K562 (cell line): Measurements from ENCODE around the gene PTCH2. TPM values are rescaled to one million over a fixed set of nuclear protein-coding genes. Genes with fewer than 3 reads are reported as not detected.

ENCODE experiments used
- BRD9 ChIP-seq: fragments of 450-650 bp; IDR thresholded peaks from 2 replicates; pipeline ENCODE4 v1.6.1; 2018; ENCODE audit warnings: low read depth; ENCODE audit not compliant: partially characterized antibody
- HDAC3 ChIP-seq: fragments of 450-650 bp; IDR thresholded peaks from 2 replicates; pipeline ENCODE4 v1.6.1; 2018; ENCODE audit warnings: borderline replicate concordance, mild to moderate bottlenecking, moderate library complexity; ENCODE audit not compliant: partially characterized antibody
- HDAC6 ChIP-seq: IDR thresholded peaks from 2 replicates; pipeline ENCODE4 v1.6.1; 2012; ENCODE audit warnings: low read depth, mild to moderate bottlenecking, control low read depth, inconsistent platforms, low read length, moderate library complexity
- HSF4 ChIP-seq: fragments of 250-450 bp; sonication (Bioruptor Pico); IDR thresholded peaks from 2 replicates; pipeline ENCODE4 v2.1.2; 2022; ENCODE audit warnings: mild to moderate bottlenecking, moderate library complexity, borderline replicate concordance
- IRF1 ChIP-seq: sonication (generic); formaldehyde crosslinking; IDR thresholded peaks from 2 replicates; pipeline ENCODE4 v1.8.0; 2022; ENCODE audit warnings: missing genetic modification reagents, mild to moderate bottlenecking, borderline replicate concordance
- KDM4B ChIP-seq, 2 experiments: fragments of 450-650 bp in 1 of 2; sonication (generic) in 1 of 2; IDR thresholded peaks; 2 replicates each; pipeline ENCODE4 v1.6.1; 2016 to 2017; ENCODE audit warnings: borderline replicate concordance in 2 of 2, antibody characterized with exemption in 1 of 2, low read depth in 1 of 2, mild to moderate bottlenecking in 1 of 2
- MBD2 ChIP-seq: sonication (generic); IDR thresholded peaks from 2 replicates; pipeline ENCODE4 v1.6.1; 2016; ENCODE audit warnings: low read depth, borderline replicate concordance
- MXD1 ChIP-seq: fragments of 250-450 bp; sonication (Bioruptor Pico); IDR thresholded peaks from 2 replicates; pipeline ENCODE4 v1.8.0; 2021; ENCODE audit warnings: borderline replicate concordance, mild to moderate bottlenecking, moderate library complexity; ENCODE audit not compliant: poor library complexity, severe bottlenecking
- PHF20 ChIP-seq: fragments of 450-650 bp; IDR thresholded peaks from 2 replicates; pipeline ENCODE4 v1.6.1; 2018; ENCODE audit not compliant: partially characterized antibody
- SMAD4 ChIP-seq: fragments of 250-450 bp; sonication (Bioruptor Pico); conservative IDR thresholded peaks from 2 replicates; pipeline ENCODE4 v1.8.0; 2021; ENCODE audit warnings: inconsistent platforms, mild to moderate bottlenecking, moderate library complexity
- TAL1 ChIP-seq: fragments of 450-650 bp; IDR thresholded peaks from 2 replicates; pipeline ENCODE4 v1.6.1; 2016; ENCODE audit warnings: mild to moderate bottlenecking
- ZBTB12 ChIP-seq: fragments of 250-450 bp; sonication (Bioruptor Pico); IDR thresholded peaks from 2 replicates; pipeline ENCODE4 v1.4.0; 2020
- ZFP1 ChIP-seq: fragments of 450-650 bp; formaldehyde crosslinking; IDR thresholded peaks from 2 replicates; pipeline ENCODE4 v1.4.0; 2020; ENCODE audit warnings: mild to moderate bottlenecking, mixed read lengths
- ZNF140 ChIP-seq: fragments of 250-450 bp; sonication (Bioruptor Pico); IDR thresholded peaks from 2 replicates; pipeline ENCODE4 v1.8.0; 2021; ENCODE audit warnings: moderate library complexity, mild to moderate bottlenecking, inconsistent platforms
- ZNF274 ChIP-seq: IDR thresholded peaks from 2 replicates; pipeline ENCODE4 v1.6.1; 2011; ENCODE audit warnings: low read depth, mild to moderate bottlenecking, low read length, moderate library complexity, borderline replicate concordance
- ZNF324 ChIP-seq: fragments of 250-450 bp; sonication (Bioruptor Pico); IDR thresholded peaks from 2 replicates; pipeline ENCODE4 v1.4.0; 2020; ENCODE audit warnings: mild to moderate bottlenecking
- ZNF584 ChIP-seq: fragments of 200-800 bp; sonication (Bioruptor generic); IDR thresholded peaks from 2 replicates; pipeline ENCODE4 v1.6.1; 2016; ENCODE audit warnings: low read depth, mild to moderate bottlenecking, missing genetic modification characterization, missing compliant biosample characterization
- polyA plus RNA-seq, 8 experiments: library from polyadenylated mRNA; depleted of rRNA in 4 of 8; stranded (reverse) in 5 of 8; unstranded in 3 of 8; fragments of >200 nt; fragmentation: Nextera tagmentation in 2 of 8; fragmentation: Illumina TruSeq in 1 of 8; extraction: Ambion mirVana in 2 of 8; extraction: Trizol in 1 of 8; gene quantifications; 2 replicates each; pipeline versions ENCODE4 v1.2.1 to v1.2.3, GENCODE V29; 2011 to 2014; ENCODE audit warnings: inconsistent platforms in 1 of 8, missing spikeins in 1 of 8
- total RNA-seq, 7 experiments: library from RNA; depleted of rRNA in 6 of 7; stranded (reverse); fragments of >200 nt in 6 of 7; fragmentation: Illumina TruSeq in 2 of 7; extraction: Trizol in 2 of 7; gene quantifications; 2 replicates each; pipeline versions ENCODE4 v1.2.1 to v1.2.3, GENCODE V29; 2011 to 2021; ENCODE audit warnings: low replicate concordance in 1 of 7
- TF ChIP-seq, protein P1 (sequence below): fragments of 450-650 bp; IDR thresholded peaks from 2 replicates; pipeline ENCODE4 v1.7.0; 2016; ENCODE audit warnings: borderline replicate concordance
- TF ChIP-seq, protein P2 (sequence below): IDR thresholded peaks from 2 replicates; pipeline ENCODE4 v1.6.1; 2016; ENCODE audit warnings: missing genetic modification characterization, missing compliant biosample characterization

The PTCH2 gene
- total and polyA plus RNA-seq, 9 of the 15 experiments (the other 6 are each of a cell fraction or from before 2014, with no cell fraction given): 0.15 to 27.3 (median 0.48) TPM; not detected in 1

GRCh38 chr1:44775078-44775929, 67.7 kb downstream of the PTCH2 start, which contains the start of gene RPS8 (continued):
- TF ChIP-seq ZBTB12 (CRISPR knock-in tag) (peak; percentile 99), ZNF140 (no peak), ZFP1 (CRISPR knock-in tag) (no peak), HDAC6 (0 out of 2 replicates have a peak, but pooled peaks have one; percentile 53), IRF1 (CRISPR knock-in tag) (peak; percentile 78), MBD2 (peak; percentile 94), HSF4 (CRISPR knock-in tag) (0 out of 2 replicates have a peak, but pooled peaks have one; percentile 4), SMAD4 (CRISPR knock-in tag) (peak; percentile 76), ZNF274 (no peak), MXD1 (peak; percentile 72), ZNF584 (CRISPR knock-in tag) (peak; percentile 83; the same call in 1 of the 2 replicates), HDAC3 (peak; percentile 53), TAL1 (peak; percentile 50; the same call in 1 of the 2 replicates), ZNF324 (CRISPR knock-in tag) (0 out of 2 replicates have a peak, but pooled peaks have one; percentile 4), BRD9 (peak; percentile 98), KDM4B (IDR thresholded peaks at IDR 0.05; ENCODE audit: borderline replicate concordance in 2 of 2, low read depth in 1 of 2) (peak; percentile 65 to 71; a peak in 3 of 4 replicates), PHF20 (peak; percentile 91)
- TF ChIP-seq, protein P1, sequence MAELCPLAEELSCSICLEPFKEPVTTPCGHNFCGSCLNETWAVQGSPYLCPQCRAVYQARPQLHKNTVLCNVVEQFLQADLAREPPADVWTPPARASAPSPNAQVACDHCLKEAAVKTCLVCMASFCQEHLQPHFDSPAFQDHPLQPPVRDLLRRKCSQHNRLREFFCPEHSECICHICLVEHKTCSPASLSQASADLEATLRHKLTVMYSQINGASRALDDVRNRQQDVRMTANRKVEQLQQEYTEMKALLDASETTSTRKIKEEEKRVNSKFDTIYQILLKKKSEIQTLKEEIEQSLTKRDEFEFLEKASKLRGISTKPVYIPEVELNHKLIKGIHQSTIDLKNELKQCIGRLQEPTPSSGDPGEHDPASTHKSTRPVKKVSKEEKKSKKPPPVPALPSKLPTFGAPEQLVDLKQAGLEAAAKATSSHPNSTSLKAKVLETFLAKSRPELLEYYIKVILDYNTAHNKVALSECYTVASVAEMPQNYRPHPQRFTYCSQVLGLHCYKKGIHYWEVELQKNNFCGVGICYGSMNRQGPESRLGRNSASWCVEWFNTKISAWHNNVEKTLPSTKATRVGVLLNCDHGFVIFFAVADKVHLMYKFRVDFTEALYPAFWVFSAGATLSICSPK: peak; percentile 79; the same call in 1 of the 2 replicates
- TF ChIP-seq, protein P2, sequence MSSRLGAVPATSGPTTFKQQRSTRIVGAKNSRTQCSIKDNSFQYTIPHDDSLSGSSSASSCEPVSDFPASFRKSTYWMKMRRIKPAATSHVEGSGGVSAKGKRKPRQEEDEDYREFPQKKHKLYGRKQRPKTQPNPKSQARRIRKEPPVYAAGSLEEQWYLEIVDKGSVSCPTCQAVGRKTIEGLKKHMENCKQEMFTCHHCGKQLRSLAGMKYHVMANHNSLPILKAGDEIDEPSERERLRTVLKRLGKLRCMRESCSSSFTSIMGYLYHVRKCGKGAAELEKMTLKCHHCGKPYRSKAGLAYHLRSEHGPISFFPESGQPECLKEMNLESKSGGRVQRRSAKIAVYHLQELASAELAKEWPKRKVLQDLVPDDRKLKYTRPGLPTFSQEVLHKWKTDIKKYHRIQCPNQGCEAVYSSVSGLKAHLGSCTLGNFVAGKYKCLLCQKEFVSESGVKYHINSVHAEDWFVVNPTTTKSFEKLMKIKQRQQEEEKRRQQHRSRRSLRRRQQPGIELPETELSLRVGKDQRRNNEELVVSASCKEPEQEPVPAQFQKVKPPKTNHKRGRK: no peak
- TF ChIP-seq, all 486 proteins: peak for 264
